ENCODE results near the gene INSL6. TPM values are rescaled to one million over a fixed set of nuclear protein-coding genes. Genes with fewer than 3 reads are reported as not detected.

Gene INSL6
- polyA plus RNA-seq, 1 of the 3 experiments (the other 2 are of a cell fraction), result not detected

- no peak for TF ChIP-seq ZBTB33 (IDR thresholded peaks at IDR 0.05; ENCODE audit: borderline replicate concordance, low read depth)
Observed at GRCh38 chr9:5122516-5122915, 62.9 kb downstream of the INSL6 start (continued).

- POLR2A ChIA-PET, result no interaction called here
- Histone ChIP-seq H3K4me1 (ENCODE audit: control insufficient read depth in 1 of 2, insufficient read depth in 2 of 2, low read depth in 1 of 2, low read length in 1 of 2) (no peaks in the 10 kb centered on the region), H3K27ac (ENCODE audit: low read depth in 2 of 2, low read length in 1 of 2) (no peak overlapping the region), H3K9ac (no peak overlapping the region), H3K79me2 (ENCODE audit: insufficient read depth) (no peaks in the 10 kb centered on the region), H3K4me2 (no peak overlapping the region), H3K27me3 (ENCODE audit: insufficient read depth) (no peaks in the 10 kb centered on the region), H3F3A (replicated peaks; ENCODE audit: insufficient read depth) (no peaks in the 10 kb centered on the region), H2AFZ (ENCODE audit: low read depth) (no peak overlapping the region), H4K20me1 (ENCODE audit: insufficient read depth) (no peaks in the 10 kb centered on the region), H3K9me2 (peaks cover 3% of the 10 kb centered on the region; the same call in 1 of the 2 replicates), H3K36me3 (replicated peaks in 1 of 2; ENCODE audit: control insufficient read depth in 1 of 2, insufficient read depth in 2 of 2, low read length in 1 of 2) (peaks cover 7 to 37% of the 10 kb centered on the region in 2 experiments), H3K4me3 (ENCODE audit: low read depth in 2 of 2, low read length in 1 of 2) (no peak overlapping the region), H3K9me3 (no peaks in the 10 kb centered on the region)
- TF ChIP-seq, protein P1, sequence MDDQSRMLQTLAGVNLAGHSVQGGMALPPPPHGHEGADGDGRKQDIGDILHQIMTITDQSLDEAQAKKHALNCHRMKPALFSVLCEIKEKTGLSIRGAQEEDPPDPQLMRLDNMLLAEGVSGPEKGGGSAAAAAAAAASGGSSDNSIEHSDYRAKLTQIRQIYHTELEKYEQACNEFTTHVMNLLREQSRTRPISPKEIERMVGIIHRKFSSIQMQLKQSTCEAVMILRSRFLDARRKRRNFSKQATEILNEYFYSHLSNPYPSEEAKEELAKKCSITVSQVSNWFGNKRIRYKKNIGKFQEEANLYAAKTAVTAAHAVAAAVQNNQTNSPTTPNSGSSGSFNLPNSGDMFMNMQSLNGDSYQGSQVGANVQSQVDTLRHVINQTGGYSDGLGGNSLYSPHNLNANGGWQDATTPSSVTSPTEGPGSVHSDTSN (IDR thresholded peaks at IDR 0.05), result no peak
- TF ChIP-seq FOXJ3 (CRISPR knock-in tag; IDR thresholded peaks at IDR 0.05) (no peak), GATA2 (CRISPR knock-in tag; IDR thresholded peaks at IDR 0.05) (no peak), ZBTB33 (IDR thresholded peaks at IDR 0.05; ENCODE audit: borderline replicate concordance, low read depth) (no peak), RAD21 (IDR thresholded peaks at IDR 0.05; ENCODE audit: low read length) (no peak), NRF1 (IDR thresholded peaks at IDR 0.05; ENCODE audit: low read depth, low read length) (no peak), RXRA (IDR thresholded peaks at IDR 0.05; ENCODE audit: borderline replicate concordance, low read depth) (no peak), NFIC (IDR thresholded peaks at IDR 0.05; ENCODE audit: borderline replicate concordance) (no peak), EZH2phosphoT487 (IDR thresholded peaks at IDR 0.05; ENCODE audit: borderline replicate concordance, low read depth) (no peak), RCOR1 (IDR thresholded peaks at IDR 0.05; ENCODE audit: low read length) (no peak), TEAD4 (IDR thresholded peaks at IDR 0.05; ENCODE audit: borderline replicate concordance, insufficient read depth) (no peak), CHD2 (IDR thresholded peaks at IDR 0.05; ENCODE audit: low read length, partially characterized antibody) (no peak), POLR2AphosphoS5 (IDR thresholded peaks at IDR 0.05; ENCODE audit: low read depth, low read length) (no peak), YY1 (IDR thresholded peaks at IDR 0.05; ENCODE audit: low read depth) (no peak)
- TF ChIP-seq, protein P2, sequence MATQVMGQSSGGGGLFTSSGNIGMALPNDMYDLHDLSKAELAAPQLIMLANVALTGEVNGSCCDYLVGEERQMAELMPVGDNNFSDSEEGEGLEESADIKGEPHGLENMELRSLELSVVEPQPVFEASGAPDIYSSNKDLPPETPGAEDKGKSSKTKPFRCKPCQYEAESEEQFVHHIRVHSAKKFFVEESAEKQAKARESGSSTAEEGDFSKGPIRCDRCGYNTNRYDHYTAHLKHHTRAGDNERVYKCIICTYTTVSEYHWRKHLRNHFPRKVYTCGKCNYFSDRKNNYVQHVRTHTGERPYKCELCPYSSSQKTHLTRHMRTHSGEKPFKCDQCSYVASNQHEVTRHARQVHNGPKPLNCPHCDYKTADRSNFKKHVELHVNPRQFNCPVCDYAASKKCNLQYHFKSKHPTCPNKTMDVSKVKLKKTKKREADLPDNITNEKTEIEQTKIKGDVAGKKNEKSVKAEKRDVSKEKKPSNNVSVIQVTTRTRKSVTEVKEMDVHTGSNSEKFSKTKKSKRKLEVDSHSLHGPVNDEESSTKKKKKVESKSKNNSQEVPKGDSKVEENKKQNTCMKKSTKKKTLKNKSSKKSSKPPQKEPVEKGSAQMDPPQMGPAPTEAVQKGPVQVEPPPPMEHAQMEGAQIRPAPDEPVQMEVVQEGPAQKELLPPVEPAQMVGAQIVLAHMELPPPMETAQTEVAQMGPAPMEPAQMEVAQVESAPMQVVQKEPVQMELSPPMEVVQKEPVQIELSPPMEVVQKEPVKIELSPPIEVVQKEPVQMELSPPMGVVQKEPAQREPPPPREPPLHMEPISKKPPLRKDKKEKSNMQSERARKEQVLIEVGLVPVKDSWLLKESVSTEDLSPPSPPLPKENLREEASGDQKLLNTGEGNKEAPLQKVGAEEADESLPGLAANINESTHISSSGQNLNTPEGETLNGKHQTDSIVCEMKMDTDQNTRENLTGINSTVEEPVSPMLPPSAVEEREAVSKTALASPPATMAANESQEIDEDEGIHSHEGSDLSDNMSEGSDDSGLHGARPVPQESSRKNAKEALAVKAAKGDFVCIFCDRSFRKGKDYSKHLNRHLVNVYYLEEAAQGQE (IDR thresholded peaks at IDR 0.05; ENCODE audit: low read depth, low read length), result no peak
- TF ChIP-seq, protein P3, sequence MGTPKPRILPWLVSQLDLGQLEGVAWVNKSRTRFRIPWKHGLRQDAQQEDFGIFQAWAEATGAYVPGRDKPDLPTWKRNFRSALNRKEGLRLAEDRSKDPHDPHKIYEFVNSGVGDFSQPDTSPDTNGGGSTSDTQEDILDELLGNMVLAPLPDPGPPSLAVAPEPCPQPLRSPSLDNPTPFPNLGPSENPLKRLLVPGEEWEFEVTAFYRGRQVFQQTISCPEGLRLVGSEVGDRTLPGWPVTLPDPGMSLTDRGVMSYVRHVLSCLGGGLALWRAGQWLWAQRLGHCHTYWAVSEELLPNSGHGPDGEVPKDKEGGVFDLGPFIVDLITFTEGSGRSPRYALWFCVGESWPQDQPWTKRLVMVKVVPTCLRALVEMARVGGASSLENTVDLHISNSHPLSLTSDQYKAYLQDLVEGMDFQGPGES (IDR thresholded peaks at IDR 0.05; ENCODE audit: low read depth, low read length), result no peak
- TF ChIP-seq, protein P4, sequence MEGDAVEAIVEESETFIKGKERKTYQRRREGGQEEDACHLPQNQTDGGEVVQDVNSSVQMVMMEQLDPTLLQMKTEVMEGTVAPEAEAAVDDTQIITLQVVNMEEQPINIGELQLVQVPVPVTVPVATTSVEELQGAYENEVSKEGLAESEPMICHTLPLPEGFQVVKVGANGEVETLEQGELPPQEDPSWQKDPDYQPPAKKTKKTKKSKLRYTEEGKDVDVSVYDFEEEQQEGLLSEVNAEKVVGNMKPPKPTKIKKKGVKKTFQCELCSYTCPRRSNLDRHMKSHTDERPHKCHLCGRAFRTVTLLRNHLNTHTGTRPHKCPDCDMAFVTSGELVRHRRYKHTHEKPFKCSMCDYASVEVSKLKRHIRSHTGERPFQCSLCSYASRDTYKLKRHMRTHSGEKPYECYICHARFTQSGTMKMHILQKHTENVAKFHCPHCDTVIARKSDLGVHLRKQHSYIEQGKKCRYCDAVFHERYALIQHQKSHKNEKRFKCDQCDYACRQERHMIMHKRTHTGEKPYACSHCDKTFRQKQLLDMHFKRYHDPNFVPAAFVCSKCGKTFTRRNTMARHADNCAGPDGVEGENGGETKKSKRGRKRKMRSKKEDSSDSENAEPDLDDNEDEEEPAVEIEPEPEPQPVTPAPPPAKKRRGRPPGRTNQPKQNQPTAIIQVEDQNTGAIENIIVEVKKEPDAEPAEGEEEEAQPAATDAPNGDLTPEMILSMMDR (IDR thresholded peaks at IDR 0.05), result no peak
- CTCF ChIA-PET, result no interaction called here
- 84% methylated on average over 1 of the region's 1 CpG for WGBS (ENCODE audit: low lambda C conversion rate)
- DNase-seq, result no peak
Observed at GRCh38 chr9:5122116-5122515, 63.3 kb downstream of the INSL6 start.
